Body of pancreas (tissue), 4 donors: ENCODE data around the gene PLAGL1.

Source experiments
- CTCF ChIP-seq, 7 experiments: fragments of 450-650 bp in 4 of 7; fragments of 200-600 bp in 3 of 7; sonication (generic) in 3 of 7; IDR thresholded peaks; one replicate each; pipeline ENCODE4 v1.5.1; 2016 to 2019; ENCODE audit warnings: antibody characterized with exemption in 7 of 7
- POLR2A ChIP-seq, 3 donors: fragments of 450-650 bp; IDR thresholded peaks; one replicate each; pipeline ENCODE4 v1.6.1; 2016; ENCODE audit warnings: antibody characterized with exemption in 3 of 3, mild to moderate bottlenecking in 2 of 3

- no peak for TF ChIP-seq CTCF (IDR thresholded peaks at IDR 0.05)
- no peak for TF ChIP-seq POLR2A (IDR thresholded peaks at IDR 0.05)
Observed at GRCh38 chr6:143986463-143987065, 21.5 kb downstream of the PLAGL1 start.
